Activated CD4-positive, CD25-positive, alpha-beta regulatory T cell treated with anti-CD3 and anti-CD28 coated beads, Interleukin-2, amount 50 U/mL, for 24 hours (primary cell): ENCODE results near the gene GUK1.
"Not testable (repeated sequence)": the region's sequence is repeated elsewhere in the genome, so short reads cannot be mapped to it uniquely, and the experiment has no call there.

Experiments used
- ATAC-seq, 2 donors: fragments of 150-1000 bp; cut with Tn5 transposase; one replicate each; pipeline ENCODE4 v1.10.0; 2021; ENCODE audit warnings: mild to moderate bottlenecking in 1 of 2, moderate library complexity in 1 of 2

The GUK1 gene

GRCh38 chr1:228163776-228164519 is 23.9 kb downstream of the GUK1 start:
- no peak for ATAC-seq

- no peak for ATAC-seq
Observed at GRCh38 chr1:228164561-228165371, 24.7 kb downstream of the GUK1 start.

- ATAC-seq, result peak; percentile 85 to 86
Observed at GRCh38 chr1:228165372-228166169, 25.5 kb downstream of the GUK1 start, which contains the start of gene IBA57. Gene IBA57 (plus strand): TSS chr1:228165804. CDS start chr1:228165817, 13 bp downstream.

GRCh38 chr1:228166170-228166936 is 26.3 kb downstream of the GUK1 start:
- ATAC-seq, result peak; percentile 1

GRCh38 chr1:228168563-228169270 is 28.6 kb downstream of the GUK1 start:
- ATAC-seq, result no peak

GRCh38 chr1:228169345-228169744 is 29.3 kb downstream of the GUK1 start:
- ATAC-seq, result no peak

GRCh38 chr1:228170666-228171065 is 30.6 kb downstream of the GUK1 start:
- no peak for ATAC-seq

GRCh38 chr1:228171221-228171891 is 31.3 kb downstream of the GUK1 start:
- no peak for ATAC-seq

GRCh38 chr1:228172591-228173527 is 32.8 kb downstream of the GUK1 start:
- ATAC-seq, result no peak

- not testable (repeated sequence) for ATAC-seq
Observed at GRCh38 chr1:228173528-228174481, 33.7 kb downstream of the GUK1 start.

GRCh38 chr1:228174482-228175315 is 34.6 kb downstream of the GUK1 start:
- ATAC-seq, result peak in 1 of 2 donors; percentile 29

- ATAC-seq, result no peak
Observed at GRCh38 chr1:228175316-228176023, 35.4 kb downstream of the GUK1 start.

GRCh38 chr1:228176024-228176395 is 35.9 kb downstream of the GUK1 start:
- no peak for ATAC-seq

- ATAC-seq, result no peak
Observed at GRCh38 chr1:228176461-228177182, 36.5 kb downstream of the GUK1 start.

GRCh38 chr1:228177183-228177475 is 37.0 kb downstream of the GUK1 start:
- ATAC-seq, result no peak
